Liver (tissue), 9 donors: ENCODE measurements around the gene FGF14. TPM values are rescaled to one million over a fixed set of nuclear protein-coding genes. Genes with fewer than 3 reads are reported as not detected.
A peak's percentile ranks its signal among the peaks of the same experiment; 100 is the strongest.

ENCODE experiments used
- DNase-seq: peaks from one replicate; pipeline ENCODE4 v3.0.0-alpha.2; 2017; ENCODE audit warnings: low spot score
- H3K27ac ChIP-seq, 2 donors: one replicate each; pipeline ENCODE4 v1.7.0; 2013; ENCODE audit warnings: inconsistent platforms in 2 of 2, low read length in 2 of 2, control low read depth in 1 of 2, low read depth in 1 of 2, mild to moderate bottlenecking in 1 of 2
- H3K27me3 ChIP-seq, 4 donors: one replicate each; pipeline versions ENCODE4 v1.6.1 to v1.7.0; 2013; ENCODE audit warnings: low read length in 3 of 4, inconsistent platforms in 1 of 4, mild to moderate bottlenecking in 1 of 4, moderate library complexity in 1 of 4; ENCODE audit not compliant: control insufficient read depth in 4 of 4, insufficient read depth in 4 of 4
- H3K36me3 ChIP-seq, 4 donors: one replicate each; pipeline versions ENCODE4 v1.6.1 to v1.7.0; 2013; ENCODE audit warnings: low read length in 3 of 4, mild to moderate bottlenecking in 3 of 4, low read depth in 1 of 4, moderate library complexity in 1 of 4; ENCODE audit not compliant: control insufficient read depth in 4 of 4, insufficient read depth in 3 of 4
- H3K4me1 ChIP-seq, 4 donors: one replicate each; pipeline versions ENCODE4 v1.6.1 to v1.7.0; 2013; ENCODE audit warnings: low read length in 3 of 4, mild to moderate bottlenecking in 3 of 4, moderate library complexity in 1 of 4; ENCODE audit not compliant: control insufficient read depth in 4 of 4, insufficient read depth in 4 of 4
- H3K4me3 ChIP-seq, 3 donors: one replicate each; pipeline versions ENCODE4 v1.6.1 to v1.7.0; 2013; ENCODE audit warnings: low read length in 3 of 3, control low read depth in 1 of 3, low read depth in 1 of 3, mild to moderate bottlenecking in 1 of 3
- H3K9ac ChIP-seq, 2 donors: one replicate each; pipeline ENCODE4 v1.7.0; 2013; ENCODE audit warnings: low read length in 2 of 2, mild to moderate bottlenecking in 2 of 2, moderate library complexity in 2 of 2, control low read depth in 1 of 2, low read depth in 1 of 2
- H3K9me3 ChIP-seq, 4 donors: one replicate each; pipeline versions ENCODE4 v1.6.1 to v1.7.0; 2013; ENCODE audit warnings: low read length in 3 of 4; ENCODE audit not compliant: control insufficient read depth in 4 of 4
- ATF3 ChIP-seq: IDR thresholded peaks from 2 replicates; pipeline ENCODE4 v1.6.1; 2016; ENCODE audit warnings: antibody characterized with exemption
- CTCF ChIP-seq: fragments of 150-350 bp; IDR thresholded peaks from 2 replicates; pipeline ENCODE4 v1.5.1; 2017; ENCODE audit warnings: improper control_type of control experiment, low read depth, low read length; ENCODE audit not compliant: missing input control
- EGR1 ChIP-seq, 2 donors: IDR thresholded peaks; 2 replicates each; pipeline ENCODE4 v1.6.1; 2016 to 2018; ENCODE audit warnings: antibody characterized with exemption in 2 of 2, low read depth in 2 of 2
- FOXA1 ChIP-seq: IDR thresholded peaks from 2 replicates; pipeline ENCODE4 v1.6.1; 2016; ENCODE audit warnings: antibody characterized with exemption
- FOXA2 ChIP-seq: IDR thresholded peaks from 2 replicates; pipeline ENCODE4 v1.6.1; 2016; ENCODE audit warnings: antibody characterized with exemption
- GABPA ChIP-seq, 2 donors: IDR thresholded peaks in 1 of 2; conservative IDR thresholded peaks in 1 of 2; 2 replicates each; pipeline ENCODE4 v1.6.1; 2016; ENCODE audit warnings: antibody characterized with exemption in 2 of 2, mild to moderate bottlenecking in 1 of 2, moderate library complexity in 1 of 2
- HNF4A ChIP-seq, 2 donors: conservative IDR thresholded peaks; 2 replicates each; pipeline ENCODE4 v1.6.1; 2016; ENCODE audit warnings: antibody characterized with exemption in 2 of 2, mild to moderate bottlenecking in 2 of 2
- HNF4G ChIP-seq: IDR thresholded peaks from 2 replicates; pipeline ENCODE4 v1.6.1; 2016; ENCODE audit warnings: antibody characterized with exemption
- JUND ChIP-seq, 2 donors: IDR thresholded peaks; 2 replicates each; pipeline ENCODE4 v1.6.1; 2016; ENCODE audit warnings: antibody characterized with exemption in 2 of 2
- MAX ChIP-seq: IDR thresholded peaks from 2 replicates; pipeline ENCODE4 v1.6.1; 2016; ENCODE audit warnings: antibody characterized with exemption
- NR2F2 ChIP-seq: IDR thresholded peaks from 2 replicates; pipeline ENCODE4 v1.6.1; 2016; ENCODE audit warnings: antibody characterized with exemption
- RAD21 ChIP-seq, 2 donors: IDR thresholded peaks; 2 replicates each; pipeline ENCODE4 v1.6.1; 2016; ENCODE audit warnings: antibody characterized with exemption in 2 of 2, mild to moderate bottlenecking in 2 of 2
- REST ChIP-seq: IDR thresholded peaks from 2 replicates; pipeline ENCODE4 v1.6.1; 2016; ENCODE audit warnings: antibody characterized with exemption, mild to moderate bottlenecking
- RXRA ChIP-seq, 2 donors: IDR thresholded peaks; 2 replicates each; pipeline ENCODE4 v1.6.1; 2017 to 2018; ENCODE audit warnings: antibody characterized with exemption in 2 of 2, mild to moderate bottlenecking in 1 of 2
- SP1 ChIP-seq: IDR thresholded peaks from 2 replicates; pipeline ENCODE4 v1.6.1; 2018; ENCODE audit warnings: antibody characterized with exemption, mild to moderate bottlenecking
- TAF1 ChIP-seq: conservative IDR thresholded peaks from 2 replicates; pipeline ENCODE4 v1.6.1; 2016; ENCODE audit warnings: antibody characterized with exemption, mild to moderate bottlenecking
- YY1 ChIP-seq: IDR thresholded peaks from 2 replicates; pipeline ENCODE4 v1.6.1; 2016; ENCODE audit warnings: antibody characterized with exemption, mild to moderate bottlenecking
- ZBTB33 ChIP-seq: IDR thresholded peaks from 2 replicates; pipeline ENCODE4 v1.6.1; 2016; ENCODE audit warnings: antibody characterized with exemption
- WGBS: extraction: QIAGEN DNeasy Blood & Tissue Kit; methylation state at CpG from one replicate; pipeline ENCODE4 v1.1.7; 2013; 5-methylcytosine and 5-hydroxymethylcytosine counted together
- polyA plus RNA-seq, 2 donors: library from polyadenylated mRNA; stranded (reverse) in 1 of 2; unstranded in 1 of 2; fragments of 200-250 nt in 1 of 2; fragments of >200 nt in 1 of 2; fragmentation: Nextera tagmentation in 1 of 2; extraction: Ambion mirVana in 1 of 2; gene quantifications; one replicate each; pipeline versions ENCODE4 v1.2.1 to v1.2.3, GENCODE V29; 2013 to 2015
- total RNA-seq, 2 donors: library from RNA; depleted of rRNA; stranded (reverse); fragments of >200 nt; gene quantifications; one replicate each; pipeline ENCODE4 v1.2.3, GENCODE V29; 2014
- donor health status: healthy.
- donor health status: healthy.
- donor health status: healthy.
- donor health status: healthy.
- donor health status: healthy.

The FGF14 gene
- total and polyA plus RNA-seq, 4 donors = 0.05 to 3.3 (median 1.0) TPM

GRCh38 chr13:101749584-101749983, 652.3 kb downstream of the FGF14 start (continued):
- TF ChIP-seq MAX = peak; percentile 29
- peak; percentile 46 to 74 for TF ChIP-seq HNF4A (conservative IDR thresholded peaks at IDR 0.05)

GRCh38 chr13:101747039-101747438, 654.8 kb downstream of the FGF14 start:
- TF ChIP-seq ZBTB33 = peak; percentile 12
- peak in 1 of 2 donors; percentile 4 for TF ChIP-seq RAD21 (IDR thresholded peaks at IDR 0.05)
- no peak for TF ChIP-seq TAF1
- TF ChIP-seq MAX = no peak
- TF ChIP-seq CTCF = no peak
- no peak for TF ChIP-seq ATF3
- no peak for TF ChIP-seq HNF4G
- TF ChIP-seq YY1 = peak; percentile 72
- no peak for TF ChIP-seq REST
- no peak for TF ChIP-seq FOXA1
- TF ChIP-seq SP1 = peak; percentile 12
- TF ChIP-seq NR2F2 = no peak
- TF ChIP-seq JUND (IDR thresholded peaks at IDR 0.05) = peak in 1 of 2 donors; percentile 71
- no peak for TF ChIP-seq EGR1 (IDR thresholded peaks at IDR 0.05; ENCODE audit: low read depth in 2 of 2)
- no peak for TF ChIP-seq FOXA2
- TF ChIP-seq RXRA (IDR thresholded peaks at IDR 0.05) = peak in 1 of 2 donors; percentile 4
- no peak for TF ChIP-seq HNF4A (conservative IDR thresholded peaks at IDR 0.05)
- TF ChIP-seq GABPA (IDR thresholded peaks at IDR 0.05 in 1 of 2, conservative IDR thresholded peaks at IDR 0.05 in 1 of 2) = no peak
- Histone ChIP-seq H3K9ac (no peak overlapping the region), H3K4me1 (peaks cover 3 to 30% (median 7%) of the 10 kb centered on the region in 4 donors), H3K27ac (peak overlapping the region; percentile 39 to 69), H3K9me3 (no peaks in the 10 kb centered on the region), H3K36me3 (no peaks in the 10 kb centered on the region), H3K4me3 (no peak overlapping the region), H3K27me3 (no peaks in the 10 kb centered on the region)
- WGBS = 38% methylated on average over 1 of the region's 1 CpG
- DNase-seq = no peak
